ENCODE results near the gene IFNAR2. TPM values are rescaled to one million over a fixed set of nuclear protein-coding genes. Genes with fewer than 3 reads are reported as not detected.

IFNAR2 gene
- 2.2 TPM for total RNA-seq (ENCODE audit: insufficient read depth, low replicate concordance)

- peak; percentile 75 for DNase-seq (ENCODE audit: low spot score)
Observed at GRCh38 chr21:33229784-33230544, at the start of gene IFNAR2. Gene IFNAR2 (plus strand): TSS chr21:33229938. CDS start chr21:33241923, 11,985 bp downstream.

GRCh38 chr21:33185852-33186251, 43.9 kb upstream of the IFNAR2 start:
- no peak for DNase-seq (ENCODE audit: low spot score)

- no peak for DNase-seq (ENCODE audit: low spot score)
Observed at GRCh38 chr21:33187276-33187675, 42.5 kb upstream of the IFNAR2 start.

GRCh38 chr21:33189237-33189636, 40.5 kb upstream of the IFNAR2 start:
- DNase-seq (ENCODE audit: low spot score): no peak

GRCh38 chr21:33189824-33190223, 39.9 kb upstream of the IFNAR2 start:
- DNase-seq (ENCODE audit: low spot score): no peak

GRCh38 chr21:33196941-33197374, 32.8 kb upstream of the IFNAR2 start:
- DNase-seq (ENCODE audit: low spot score): peak; percentile 76

- peak; percentile 54 for DNase-seq (ENCODE audit: low spot score)
Observed at GRCh38 chr21:33197496-33197895, 32.2 kb upstream of the IFNAR2 start.

- DNase-seq (ENCODE audit: low spot score): peak; percentile 55
Observed at GRCh38 chr21:33198346-33199099, 31.2 kb upstream of the IFNAR2 start.

GRCh38 chr21:33199100-33199464, 30.7 kb upstream of the IFNAR2 start:
- DNase-seq (ENCODE audit: low spot score): no peak

GRCh38 chr21:33199516-33200217, 30.1 kb upstream of the IFNAR2 start:
- DNase-seq (ENCODE audit: low spot score): peak; percentile 97

GRCh38 chr21:33201956-33202355, 27.8 kb upstream of the IFNAR2 start:
- DNase-seq (ENCODE audit: low spot score): no peak

GRCh38 chr21:33202464-33203363, 27.0 kb upstream of the IFNAR2 start:
- DNase-seq (ENCODE audit: low spot score): no peak

GRCh38 chr21:33203371-33203724, 26.4 kb upstream of the IFNAR2 start:
- no peak for DNase-seq (ENCODE audit: low spot score)

GRCh38 chr21:33205476-33205875, 24.3 kb upstream of the IFNAR2 start:
- DNase-seq (ENCODE audit: low spot score): no peak

- no peak for DNase-seq (ENCODE audit: low spot score)
Observed at GRCh38 chr21:33206771-33207281, 22.9 kb upstream of the IFNAR2 start.

- no peak for DNase-seq (ENCODE audit: low spot score)
Observed at GRCh38 chr21:33207449-33208149, 22.1 kb upstream of the IFNAR2 start.

- no peak for DNase-seq (ENCODE audit: low spot score)
Observed at GRCh38 chr21:33208534-33208933, 21.2 kb upstream of the IFNAR2 start.

- DNase-seq (ENCODE audit: low spot score): no peak
Observed at GRCh38 chr21:33211305-33211704, 18.4 kb upstream of the IFNAR2 start.

GRCh38 chr21:33211732-33212131, 18.0 kb upstream of the IFNAR2 start:
- no peak for DNase-seq (ENCODE audit: low spot score)

- DNase-seq (ENCODE audit: low spot score): peak; percentile 38
Observed at GRCh38 chr21:33212159-33212851, 17.4 kb upstream of the IFNAR2 start.
